Measurements from ENCODE around the gene DHRS4.
"Not testable (repeated sequence)": the region's sequence is repeated elsewhere in the genome, so short reads cannot be mapped to it uniquely, and the experiment has no call there.

DHRS4 gene

GRCh38 chr14:24013654-24014514 lies 60.3 kb downstream of the DHRS4 start:
- peak; percentile 99 for ATAC-seq (ENCODE audit: insufficient read depth, low read depth)
- no peak overlapping the region for H3K4me3 ChIP-seq (ENCODE audit: low read depth in 1 of 2, low read length in 2 of 2)
- H3K4me1 ChIP-seq (ENCODE audit: insufficient read depth, low read length): peaks cover 47% of the 10 kb centered on the region
- no peaks in the 10 kb centered on the region for H3K9me3 ChIP-seq (ENCODE audit: insufficient read depth, low read length, severe bottlenecking)
- no peak for TF ChIP-seq EZH2 (IDR thresholded peaks at IDR 0.05; ENCODE audit: borderline replicate concordance, low read depth, low read length, severe bottlenecking)
- peak; percentile 95 for TF ChIP-seq CTCF (IDR thresholded peaks at IDR 0.05; ENCODE audit: borderline replicate concordance, extremely low read depth, low read length, poor library complexity, severe bottlenecking)
- H3K79me2 ChIP-seq (ENCODE audit: insufficient read depth, low read length): peaks cover 43% of the 10 kb centered on the region
- peak overlapping the region; percentile 38; the same call in 1 of the 2 replicates for H3K4me2 ChIP-seq (ENCODE audit: insufficient read depth, low read length)
- DNase-seq: peak; percentile 69
- H3K27me3 ChIP-seq (ENCODE audit: insufficient read depth, low read length, poor library complexity): no peaks in the 10 kb centered on the region
- no peak overlapping the region for H2AFZ ChIP-seq (ENCODE audit: low read depth, low read length)
- H3K36me3 ChIP-seq (ENCODE audit: insufficient read depth, low read length): peaks cover 9% of the 10 kb centered on the region
- H3K27ac ChIP-seq (ENCODE audit: low read length): peak overlapping the region; percentile 17
- H4K20me1 ChIP-seq (ENCODE audit: insufficient read depth, low read length): no peaks in the 10 kb centered on the region; the same call in 1 of the 2 replicates
- no peak overlapping the region; the same call in 1 of the 2 replicates for H3K9ac ChIP-seq (ENCODE audit: low read depth, low read length)

GRCh38 chr14:24015745-24016144 lies 62.2 kb downstream of the DHRS4 start:
- not testable (repeated sequence) for DNase-seq; H3K27me3 ChIP-seq (ENCODE audit: insufficient read depth, low read length, poor library complexity); H3K36me3 ChIP-seq (ENCODE audit: insufficient read depth, low read length); H3K9me3 ChIP-seq (ENCODE audit: insufficient read depth, low read length, severe bottlenecking); H3K4me2 ChIP-seq (ENCODE audit: insufficient read depth, low read length); H3K9ac ChIP-seq (ENCODE audit: low read depth, low read length); H4K20me1 ChIP-seq (ENCODE audit: insufficient read depth, low read length); ATAC-seq (ENCODE audit: insufficient read depth, low read depth); H3K27ac ChIP-seq (ENCODE audit: low read length); H2AFZ ChIP-seq (ENCODE audit: low read depth, low read length); H3K4me3 ChIP-seq (ENCODE audit: low read depth in 1 of 2, low read length in 2 of 2)
- H3K79me2 ChIP-seq (ENCODE audit: insufficient read depth, low read length): peaks cover 33% of the 10 kb centered on the region
- peaks cover 31% of the 10 kb centered on the region for H3K4me1 ChIP-seq (ENCODE audit: insufficient read depth, low read length)

All from DND-41 (cell line).